Effector memory CD8-positive, alpha-beta T cell (primary cell): ENCODE results near the gene MRNIP.
"Not testable (repeated sequence)": the region's sequence is repeated elsewhere in the genome, so short reads cannot be mapped to it uniquely, and the experiment has no call there.

Source experiments
- ATAC-seq: fragments of 150-1000 bp; cut with Tn5 transposase; replicated peaks from 2 replicates; pipeline ENCODE4 v1.10.0; 2021; ENCODE audit warnings: mild to moderate bottlenecking, moderate library complexity
- DNase-seq, 3 experiments: peaks; one replicate each; pipeline ENCODE4 v3.0.0; 2021
- H3K27ac Mint-ChIP-seq, 2 donors: one replicate each; pipeline ENCODE4 v1.8.0; 2022; ENCODE audit warnings: mild to moderate bottlenecking in 2 of 2, mixed read lengths in 2 of 2, moderate library complexity in 2 of 2
- H3K27me3 Mint-ChIP-seq, 2 donors: one replicate each; pipeline ENCODE4 v1.8.0; 2022; ENCODE audit warnings: mixed read lengths in 2 of 2
- H3K36me3 Mint-ChIP-seq: one replicate; pipeline ENCODE4 v1.8.0; 2022; ENCODE audit warnings: mild to moderate bottlenecking, moderate library complexity, mixed read lengths; ENCODE audit not compliant: insufficient read depth
- H3K4me1 Mint-ChIP-seq, 2 donors: one replicate each; pipeline ENCODE4 v1.8.0; 2022; ENCODE audit warnings: low read depth in 2 of 2, mixed read lengths in 2 of 2
- H3K4me3 Mint-ChIP-seq, 2 donors: one replicate each; pipeline ENCODE4 v1.8.0; 2022; ENCODE audit warnings: mild to moderate bottlenecking in 2 of 2, mixed read lengths in 2 of 2, moderate library complexity in 2 of 2
- H3K9me3 Mint-ChIP-seq, 2 donors: one replicate each; pipeline ENCODE4 v1.8.0; 2022; ENCODE audit warnings: mixed read lengths in 2 of 2

Gene MRNIP

DNA sequence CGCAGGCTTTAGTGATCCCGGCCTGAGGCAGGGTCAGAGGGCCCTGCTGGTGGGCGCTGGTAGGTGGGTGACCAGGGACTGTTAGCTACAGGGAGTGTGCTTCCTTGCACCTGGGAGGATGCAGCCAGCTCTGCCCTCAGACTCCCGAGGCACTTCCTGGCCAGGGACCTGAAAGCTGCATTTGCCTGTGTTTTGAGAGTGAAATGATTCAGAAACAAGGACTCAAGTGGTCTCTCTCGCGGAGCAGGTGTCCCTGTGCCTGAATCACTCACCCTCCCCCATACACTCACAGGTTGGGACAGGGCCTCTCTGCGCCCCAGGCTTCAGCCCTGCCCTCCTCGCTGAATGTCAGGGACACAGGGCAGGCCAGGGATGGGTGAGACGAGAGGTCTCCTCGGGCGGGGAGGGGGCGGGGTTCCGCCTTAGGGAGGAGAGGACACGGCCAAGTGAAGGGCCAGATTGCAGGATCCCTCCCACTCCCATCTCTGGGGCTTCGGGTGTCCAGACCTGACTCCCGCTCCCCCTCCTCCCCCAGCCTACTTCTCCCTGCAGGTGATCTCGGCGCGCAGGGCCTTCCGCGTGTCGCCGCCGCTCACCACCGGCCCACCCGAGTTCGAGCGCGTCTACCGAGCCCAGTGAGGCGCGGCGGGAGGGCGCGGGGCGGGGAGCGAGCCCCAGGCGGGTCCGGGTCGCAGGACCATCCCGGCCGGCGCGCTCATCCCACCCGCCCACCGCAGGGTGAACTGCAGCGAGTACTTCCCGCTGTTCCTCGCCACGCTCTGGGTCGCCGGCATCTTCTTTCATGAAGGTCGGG lies 63.4 kb downstream of the MRNIP start:
- Mint-ChIP-seq H3K27me3 (no peaks in the 10 kb centered on the region), H3K27ac (peak overlapping the region in 1 of 2 donors; percentile 97), H3K36me3 (peaks cover 44% of the 10 kb centered on the region), H3K4me1 (peaks cover 31 to 34% of the 10 kb centered on the region in 2 donors), H3K4me3 (peak overlapping the region; percentile 76 to 77), H3K9me3 (no peaks in the 10 kb centered on the region)
- no peak for DNase-seq
- no peak for ATAC-seq

DNA sequence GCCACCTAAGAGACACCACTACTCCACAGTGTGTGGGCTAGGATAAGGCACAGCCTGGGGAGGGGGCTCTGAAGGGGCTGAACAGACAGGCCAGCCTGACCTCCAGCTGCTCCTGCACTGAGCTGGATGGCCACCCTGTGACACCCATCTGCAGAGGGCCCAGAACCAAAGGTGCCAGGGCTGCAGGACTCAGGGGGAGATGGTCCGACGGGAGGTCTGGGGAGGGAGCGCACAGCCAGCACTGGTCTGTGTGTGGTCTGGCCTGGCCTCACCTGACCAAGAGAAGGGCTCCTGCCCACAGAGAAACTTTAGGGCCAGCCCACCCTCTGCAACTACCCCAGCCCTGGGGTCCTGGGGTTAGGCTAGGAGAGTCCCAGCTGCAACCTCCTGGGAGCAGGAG lies 64.0 kb downstream of the MRNIP start:
- H3K9me3 Mint-ChIP-seq = no peaks in the 10 kb centered on the region
- H3K4me1 Mint-ChIP-seq = peaks cover 28 to 34% of the 10 kb centered on the region in 2 donors
- peak overlapping the region in 1 of 2 donors; percentile 97 for H3K27ac Mint-ChIP-seq
- H3K27me3 Mint-ChIP-seq = no peaks in the 10 kb centered on the region
- ATAC-seq = no peak
- DNase-seq = no peak
- peak overlapping the region; percentile 76 to 77 for H3K4me3 Mint-ChIP-seq
- peaks cover 42% of the 10 kb centered on the region for H3K36me3 Mint-ChIP-seq

DNA sequence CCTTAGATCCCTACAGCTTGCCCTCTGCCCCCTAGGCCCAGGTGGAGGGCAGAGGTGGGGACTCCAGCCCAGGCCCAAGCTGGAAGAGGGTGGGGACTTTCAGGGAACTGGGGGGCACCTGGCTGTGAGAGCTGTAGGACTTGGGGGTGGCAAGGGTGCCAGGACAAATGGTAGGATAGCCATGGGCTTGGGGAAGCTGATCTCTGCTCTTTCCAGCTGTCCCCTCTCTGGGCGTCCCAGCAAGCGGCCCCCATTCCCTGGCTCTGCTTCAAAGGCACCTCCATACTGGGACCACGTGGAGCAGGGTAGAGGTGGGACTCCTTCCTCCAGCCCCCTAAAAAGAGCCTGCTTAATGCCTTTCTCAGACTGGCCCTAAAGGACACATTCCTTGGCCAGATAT lies 64.4 kb downstream of the MRNIP start:
- Mint-ChIP-seq H3K27ac (peak overlapping the region; percentile 88 to 97), H3K4me1 (peaks cover 24 to 34% of the 10 kb centered on the region in 2 donors), H3K4me3 (peak overlapping the region; percentile 76 to 77), H3K36me3 (peaks cover 38% of the 10 kb centered on the region), H3K27me3 (no peaks in the 10 kb centered on the region), H3K9me3 (no peaks in the 10 kb centered on the region)
- DNase-seq (no peak), ATAC-seq (no peak)

DNA sequence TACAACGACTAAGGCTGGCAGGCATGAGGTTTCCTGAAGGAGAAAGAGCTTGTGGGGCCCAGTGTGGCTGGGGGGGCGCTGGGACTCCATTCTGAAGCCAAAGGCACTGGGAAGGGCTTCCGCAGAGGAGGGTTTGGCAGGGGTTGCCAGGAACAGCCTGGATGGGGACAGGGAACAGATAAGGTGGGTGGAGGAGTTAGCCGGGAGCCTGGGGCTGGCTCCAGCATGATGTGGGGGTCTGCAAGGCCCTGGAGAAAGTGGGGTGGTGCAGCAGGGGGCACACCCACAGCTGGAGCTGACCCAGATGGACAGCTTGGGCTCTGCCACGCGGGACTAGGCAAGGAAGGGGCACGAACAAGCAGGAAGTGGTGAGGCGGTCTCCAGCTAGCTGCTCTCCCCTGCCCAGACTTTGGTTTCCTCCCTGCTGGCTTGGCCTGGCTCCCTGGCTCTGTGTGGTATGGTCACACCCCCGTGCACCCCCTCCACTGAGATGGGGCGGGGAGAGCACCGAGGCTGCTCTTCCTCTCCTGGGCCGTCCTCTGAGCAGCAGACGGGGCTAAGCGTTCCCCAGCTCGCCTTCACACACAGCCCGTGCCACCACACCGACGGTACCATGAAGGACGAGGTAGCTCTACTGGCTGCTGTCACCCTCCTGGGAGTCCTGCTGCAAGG lies 65.0 kb downstream of the MRNIP start, which contains the start of gene LTC4S:
Gene LTC4S, plus strand, starts transcription at position 519 of the 672 bp plus-strand sequence. Its CDS starts 95 bp downstream, at position 614.
- peaks cover 32% of the 10 kb centered on the region for H3K36me3 Mint-ChIP-seq
- H3K4me1 Mint-ChIP-seq = peaks cover 24 to 34% of the 10 kb centered on the region in 2 donors
- H3K27ac Mint-ChIP-seq = peak within 1 kb of the TSS; percentile 88 to 97

DNA sequence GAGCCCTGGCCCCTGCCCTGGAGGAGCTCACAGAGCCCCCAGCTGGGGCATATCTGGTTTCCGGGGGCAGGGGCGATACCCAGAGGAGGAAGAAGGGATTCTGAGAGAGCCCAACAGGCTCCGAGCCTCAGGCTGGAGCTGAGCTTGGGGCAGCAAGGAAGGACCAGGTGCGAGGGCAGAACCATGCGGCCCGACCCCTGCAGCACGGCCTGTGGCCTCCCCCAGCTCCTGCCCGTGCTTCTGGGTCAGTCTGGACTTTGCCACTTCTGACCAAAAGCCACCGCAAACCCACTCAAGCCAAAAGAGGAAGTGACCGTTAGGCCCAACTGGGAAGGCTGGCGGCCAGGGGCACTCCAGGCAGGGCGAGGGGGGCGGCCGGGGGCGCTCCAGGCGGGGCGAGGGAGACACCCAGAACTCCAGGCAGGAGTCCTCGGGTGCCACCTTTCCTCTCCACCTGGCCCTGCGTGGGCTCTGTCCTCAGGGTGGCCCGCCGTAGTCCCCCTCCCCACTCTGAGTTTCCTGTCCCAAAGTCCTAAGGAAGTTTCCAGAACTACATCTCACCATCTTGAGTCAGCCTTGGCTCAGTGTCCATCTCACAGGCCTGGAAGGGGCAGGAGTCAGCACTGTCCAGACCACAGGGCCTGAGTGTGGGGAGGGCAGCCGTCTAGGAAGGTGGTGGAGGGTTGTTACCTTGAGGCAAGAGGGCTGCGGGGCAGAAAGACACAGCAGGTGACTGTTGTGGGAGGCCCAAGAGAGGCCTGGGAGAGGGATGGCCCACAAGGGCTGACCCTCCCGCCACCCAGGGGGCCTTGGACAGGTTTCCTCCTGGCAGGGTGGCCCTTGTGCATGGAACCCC lies 65.8 kb downstream of the MRNIP start:
- peak overlapping the region; percentile 88 to 97 for H3K27ac Mint-ChIP-seq
- peaks cover 32% of the 10 kb centered on the region for H3K36me3 Mint-ChIP-seq
- H3K4me1 Mint-ChIP-seq = peaks cover 24 to 34% of the 10 kb centered on the region in 2 donors
- H3K4me3 Mint-ChIP-seq = peak overlapping the region; percentile 76 to 77
- H3K27me3 Mint-ChIP-seq = no peaks in the 10 kb centered on the region
- H3K9me3 Mint-ChIP-seq = no peaks in the 10 kb centered on the region
- ATAC-seq = no peak
- no peak for DNase-seq

More for the DNA sequence above, 65.0 kb downstream of the MRNIP start, which contains the start of gene LTC4S:
- Mint-ChIP-seq H3K27me3 (no peaks in the 10 kb centered on the region), H3K9me3 (no peaks in the 10 kb centered on the region), H3K4me3 (peak within 1 kb of the TSS; percentile 76 to 77)
- DNase-seq = peak; percentile 67 to 73 (median 71)
- peak; percentile 78 for ATAC-seq

DNA sequence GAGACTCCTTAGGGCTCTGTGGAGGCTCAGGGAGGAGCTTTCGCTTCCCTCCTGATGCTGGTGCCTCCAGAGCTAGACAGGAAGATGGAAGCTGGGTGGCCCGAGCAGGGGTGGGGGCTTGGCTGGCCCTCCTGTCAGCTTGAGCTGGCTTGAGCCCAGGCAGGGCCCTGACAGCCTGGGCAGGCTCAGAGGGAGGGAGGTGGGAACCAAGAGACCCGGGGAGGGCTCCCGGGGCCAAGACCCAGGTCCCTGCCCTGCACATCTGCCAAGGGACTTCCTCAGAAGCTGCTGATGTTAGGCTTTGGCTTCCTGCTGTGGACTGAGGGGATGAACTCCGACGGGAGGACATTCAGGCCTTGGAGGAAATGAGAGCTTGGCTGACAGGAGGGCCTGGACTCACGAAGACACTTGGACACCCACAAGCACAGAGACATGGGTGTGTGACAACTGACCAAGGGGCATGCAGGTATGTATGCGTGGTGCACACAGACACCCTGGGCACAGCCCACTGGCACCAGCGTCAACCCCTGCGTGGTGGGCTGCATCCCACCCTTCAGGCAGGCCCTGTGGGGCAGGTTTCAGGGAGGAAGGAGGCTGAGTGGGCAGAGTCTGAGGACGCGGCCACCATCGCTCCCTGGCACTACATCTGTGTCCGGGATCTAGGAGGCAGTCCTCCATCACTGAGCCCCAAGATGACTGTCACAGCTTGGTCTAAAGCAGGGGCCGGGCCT lies 66.6 kb downstream of the MRNIP start:
- H3K9me3 Mint-ChIP-seq = no peaks in the 10 kb centered on the region
- DNase-seq (no peak), ATAC-seq (no peak)
- peaks cover 23 to 34% of the 10 kb centered on the region in 2 donors for H3K4me1 Mint-ChIP-seq
- peaks cover 25% of the 10 kb centered on the region for H3K36me3 Mint-ChIP-seq
- no peaks in the 10 kb centered on the region for H3K27me3 Mint-ChIP-seq
- peak overlapping the region; percentile 71 to 97 for H3K27ac Mint-ChIP-seq
- peak overlapping the region in 1 of 2 donors; percentile 20 for H3K4me3 Mint-ChIP-seq

DNA sequence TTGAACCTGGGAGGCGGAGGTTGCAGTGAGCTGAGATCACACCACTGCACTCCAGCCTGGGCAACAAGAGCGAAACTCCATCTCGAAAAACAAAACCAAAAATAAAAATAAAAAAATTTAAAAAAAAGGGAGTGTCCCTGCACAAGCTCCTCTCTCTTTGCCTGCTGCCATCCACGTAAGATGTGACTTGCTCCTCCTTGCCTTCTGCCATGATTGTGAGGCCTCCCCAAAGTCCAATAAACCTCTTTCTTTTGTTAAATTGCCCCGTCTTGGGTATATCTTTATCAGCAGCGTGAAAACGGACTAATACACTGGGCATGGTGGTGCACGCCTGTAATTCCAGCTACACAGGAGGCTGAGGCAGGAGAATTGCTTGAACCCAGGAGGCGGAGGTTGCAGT lies 69.3 kb downstream of the MRNIP start:
- H3K27ac Mint-ChIP-seq, H3K27me3 Mint-ChIP-seq, DNase-seq, H3K36me3 Mint-ChIP-seq, H3K4me3 Mint-ChIP-seq, H3K9me3 Mint-ChIP-seq, ATAC-seq: not testable (repeated sequence)
- peaks cover 15 to 19% of the 10 kb centered on the region in 2 donors for H3K4me1 Mint-ChIP-seq

DNA sequence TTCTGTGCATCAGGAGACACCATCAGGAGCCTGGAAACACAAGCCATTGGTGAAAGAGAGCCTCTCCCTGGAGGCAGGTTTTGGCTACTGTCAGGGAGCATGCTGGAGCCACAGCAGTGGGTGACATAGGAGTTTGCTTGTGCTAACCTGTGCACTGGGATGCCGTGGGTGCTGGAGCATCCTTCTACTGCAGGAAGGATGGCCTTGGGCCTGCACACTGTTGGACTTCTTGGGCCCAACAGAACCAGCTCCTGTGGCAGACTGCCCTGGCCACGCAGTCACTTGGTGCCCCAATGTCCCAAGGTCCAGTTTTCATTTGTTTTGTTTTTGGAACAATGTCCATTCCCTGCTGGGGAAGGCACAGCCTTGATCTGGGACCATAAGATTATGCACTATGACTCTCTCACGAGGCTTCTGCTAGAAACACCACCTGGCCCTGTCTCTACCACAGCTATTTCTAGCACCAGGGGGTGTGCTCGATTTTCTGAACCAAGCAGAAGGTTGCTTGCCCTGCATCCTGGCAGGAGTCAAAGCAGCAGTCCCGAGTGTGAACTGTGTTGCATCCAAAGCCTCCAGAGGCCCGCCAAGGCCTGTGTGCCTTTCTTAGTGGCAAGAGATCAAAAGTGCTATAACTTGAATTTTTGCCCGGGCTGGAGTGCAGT lies 70.3 kb downstream of the MRNIP start:
- Mint-ChIP-seq H3K27me3 (no peaks in the 10 kb centered on the region), H3K9me3 (no peaks in the 10 kb centered on the region), H3K36me3 (peaks cover 3% of the 10 kb centered on the region), H3K4me3 (no peak overlapping the region), H3K4me1 (peaks cover 7 to 9% of the 10 kb centered on the region in 2 donors), H3K27ac (no peak overlapping the region)
- DNase-seq (no peak), ATAC-seq (no peak)
